HEK293 (cell line): ENCODE data around the gene GNL2.
A peak's percentile ranks its signal among the peaks of the same experiment; 100 is the strongest.

Experiments
- BCL11B ChIP-seq: fragments of 450-650 bp; formaldehyde crosslinking; IDR thresholded peaks from 2 replicates; pipeline ENCODE4 v1.5.1; 2016; ENCODE audit warnings: low read depth, missing biosample characterization, missing genetic modification characterization
- HOXC10 ChIP-seq: sonication (generic); formaldehyde crosslinking; IDR thresholded peaks from 2 replicates; pipeline ENCODE4 v1.8.1; 2023; ENCODE audit warnings: mild to moderate bottlenecking, missing genetic modification reagents
- OSR2 ChIP-seq: fragments of 450-650 bp; formaldehyde crosslinking; IDR thresholded peaks from 2 replicates; pipeline ENCODE4 v1.5.1; 2016; ENCODE audit warnings: missing biosample characterization, missing genetic modification characterization
- PRDM2 ChIP-seq: fragments of 450-650 bp; formaldehyde crosslinking; IDR thresholded peaks from 2 replicates; pipeline ENCODE4 v1.5.1; 2016; ENCODE audit warnings: missing biosample characterization, missing genetic modification characterization, borderline replicate concordance
- PRDM4 ChIP-seq: fragments of 450-650 bp; formaldehyde crosslinking; IDR thresholded peaks from 2 replicates; pipeline ENCODE4 v1.5.1; 2017; ENCODE audit warnings: missing biosample characterization, missing genetic modification characterization
- SETDB1 ChIP-seq: IDR thresholded peaks from one replicate; pipeline ENCODE4 v1.6.1; 2017; ENCODE audit warnings: mild to moderate bottlenecking, low read length, moderate library complexity, mixed read lengths; ENCODE audit not compliant: insufficient read length
- ZBTB26 ChIP-seq: fragments of 450-650 bp; formaldehyde crosslinking; optimal IDR thresholded peaks from 2 replicates; pipeline ENCODE3; 2016; ENCODE audit warnings: missing biosample characterization, mild to moderate bottlenecking, missing genetic modification characterization
- ZBTB44 ChIP-seq: fragments of 450-650 bp; IDR thresholded peaks from 2 replicates; pipeline ENCODE4 v1.5.1; 2018; ENCODE audit warnings: missing biosample characterization, mild to moderate bottlenecking, missing genetic modification characterization
- ZBTB48 ChIP-seq: fragments of 450-650 bp; formaldehyde crosslinking; IDR thresholded peaks from 2 replicates; pipeline ENCODE4 v1.5.1; 2016; ENCODE audit warnings: missing biosample characterization, missing genetic modification characterization
- ZNF114 ChIP-seq: fragments of 450-650 bp; formaldehyde crosslinking; IDR thresholded peaks from 2 replicates; pipeline ENCODE4 v1.5.0; 2017; ENCODE audit warnings: missing biosample characterization, missing genetic modification characterization
- ZNF121 ChIP-seq: fragments of 450-650 bp; formaldehyde crosslinking; IDR thresholded peaks from 2 replicates; pipeline ENCODE4 v1.5.1; 2016; ENCODE audit warnings: missing biosample characterization, missing genetic modification characterization
- ZNF146 ChIP-seq: fragments of 450-650 bp; formaldehyde crosslinking; IDR thresholded peaks from 2 replicates; pipeline ENCODE4 v1.5.1; 2016; ENCODE audit warnings: missing biosample characterization, missing genetic modification characterization
- ZNF157 ChIP-seq: fragments of 450-650 bp; formaldehyde crosslinking; IDR thresholded peaks from 2 replicates; pipeline ENCODE4 v1.5.1; 2016; ENCODE audit warnings: missing biosample characterization, missing genetic modification characterization
- ZNF26 ChIP-seq: fragments of 450-650 bp; formaldehyde crosslinking; IDR thresholded peaks from 2 replicates; pipeline ENCODE4 v1.5.1; 2016; ENCODE audit warnings: missing biosample characterization, missing genetic modification characterization
- ZNF266 ChIP-seq: fragments of 450-650 bp; formaldehyde crosslinking; IDR thresholded peaks from 2 replicates; pipeline ENCODE4 v1.5.1; 2016; ENCODE audit warnings: missing biosample characterization, missing genetic modification characterization, low read depth
- ZNF311 ChIP-seq: fragments of 450-650 bp; formaldehyde crosslinking; IDR thresholded peaks from 2 replicates; pipeline ENCODE4 v1.5.1; 2017; ENCODE audit warnings: missing biosample characterization, missing genetic modification characterization, borderline replicate concordance
- ZNF555 ChIP-seq: fragments of 450-650 bp; formaldehyde crosslinking; conservative IDR thresholded peaks from 2 replicates; pipeline ENCODE4 v1.5.1; 2017; ENCODE audit warnings: missing biosample characterization, mild to moderate bottlenecking, missing genetic modification characterization, inconsistent platforms
- ZNF701 ChIP-seq: fragments of 450-650 bp; formaldehyde crosslinking; IDR thresholded peaks from 2 replicates; pipeline ENCODE4 v1.5.1; 2016; ENCODE audit warnings: missing biosample characterization, missing genetic modification characterization
- ZNF837 ChIP-seq: fragments of 450-650 bp; formaldehyde crosslinking; IDR thresholded peaks from 2 replicates; pipeline ENCODE4 v1.5.1; 2016; ENCODE audit warnings: missing biosample characterization, missing genetic modification characterization
- ZSCAN23 ChIP-seq: fragments of 450-650 bp; formaldehyde crosslinking; IDR thresholded peaks from 2 replicates; pipeline ENCODE4 v1.5.1; 2016; ENCODE audit warnings: missing biosample characterization, missing genetic modification characterization
- TF ChIP-seq, protein P1 (sequence below): fragments of 450-650 bp; formaldehyde crosslinking; IDR thresholded peaks from 2 replicates; pipeline ENCODE4 v1.5.1; 2016; ENCODE audit warnings: missing biosample characterization, missing genetic modification characterization
- TF ChIP-seq, protein P2 (sequence below): fragments of 450-650 bp; formaldehyde crosslinking; IDR thresholded peaks from 2 replicates; pipeline ENCODE4 v1.5.1; 2016; ENCODE audit warnings: missing biosample characterization, missing genetic modification characterization

The GNL2 gene

DNA sequence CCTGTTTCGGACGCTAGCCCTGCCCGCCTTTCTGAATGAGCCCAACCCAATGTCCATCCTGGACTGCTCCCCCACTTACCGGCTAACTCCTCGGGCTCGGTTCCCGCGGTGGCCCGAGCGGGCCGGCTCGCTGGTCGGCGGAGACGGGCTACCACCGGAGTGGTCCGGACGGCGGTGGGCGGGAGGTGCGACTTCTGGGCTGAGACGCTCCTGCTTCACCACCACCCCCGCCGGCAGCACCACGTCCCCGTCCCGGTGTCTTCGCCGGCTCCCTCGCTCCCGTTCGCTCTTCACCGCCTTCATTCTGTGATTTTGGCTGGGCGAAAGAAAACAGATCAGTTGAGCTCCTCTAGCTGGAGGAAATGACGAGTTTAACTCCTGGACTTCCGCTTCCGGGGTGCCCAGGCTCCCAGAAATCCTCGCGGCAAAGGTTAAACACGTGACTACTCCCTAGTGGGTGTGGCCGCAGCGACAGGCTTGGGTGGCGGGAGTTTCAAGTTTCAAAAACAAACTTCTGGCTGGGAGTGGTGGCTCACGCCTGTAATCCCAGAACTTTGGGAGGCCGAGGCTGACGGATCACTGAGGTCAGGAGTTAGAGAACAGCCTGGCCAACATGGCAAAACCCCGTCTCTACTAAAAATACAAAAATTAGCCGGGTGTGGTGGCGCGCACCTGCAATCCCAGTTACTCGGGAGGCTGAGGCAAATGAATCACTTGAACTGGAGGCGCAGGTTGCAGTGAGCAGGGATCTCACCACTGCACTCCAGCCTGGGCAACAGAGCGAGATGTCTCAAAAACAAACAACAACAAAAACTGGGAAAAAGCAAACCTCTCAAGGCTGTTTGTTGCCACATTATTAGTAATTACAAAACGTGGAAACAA lies 41.6 kb downstream of the GNL2 start, which contains the start of gene SNIP1 (continued):
- TF ChIP-seq ZBTB26 (tag by site-specific recombination) (peak; percentile 20), ZSCAN23 (tag by site-specific recombination) (peak; percentile 46; the same call in 1 of the 2 replicates), ZNF837 (tag by site-specific recombination) (no peak), SETDB1 (peak; percentile 99), ZNF266 (no peak; the same call in 1 of the 2 replicates), ZNF26 (no peak), ZNF555 (tag by site-specific recombination) (no peak), ZNF121 (tag by site-specific recombination) (no peak), OSR2 (tag by site-specific recombination) (peak; percentile 16; the same call in 1 of the 2 replicates), PRDM4 (tag by site-specific recombination) (peak; percentile 94), ZBTB48 (tag by site-specific recombination) (no peak), ZBTB44 (tag by site-specific recombination) (no peak), ZNF311 (tag by site-specific recombination) (no peak), ZNF146 (tag by site-specific recombination) (no peak), ZNF157 (tag by site-specific recombination) (0 out of 2 replicates have a peak, but pooled peaks have one; percentile 48), ZNF114 (no peak), HOXC10 (CRISPR knock-in tag) (no peak), PRDM2 (no peak), ZNF701 (tag by site-specific recombination) (no peak), BCL11B (tag by site-specific recombination) (no peak)
- TF ChIP-seq, protein P1, sequence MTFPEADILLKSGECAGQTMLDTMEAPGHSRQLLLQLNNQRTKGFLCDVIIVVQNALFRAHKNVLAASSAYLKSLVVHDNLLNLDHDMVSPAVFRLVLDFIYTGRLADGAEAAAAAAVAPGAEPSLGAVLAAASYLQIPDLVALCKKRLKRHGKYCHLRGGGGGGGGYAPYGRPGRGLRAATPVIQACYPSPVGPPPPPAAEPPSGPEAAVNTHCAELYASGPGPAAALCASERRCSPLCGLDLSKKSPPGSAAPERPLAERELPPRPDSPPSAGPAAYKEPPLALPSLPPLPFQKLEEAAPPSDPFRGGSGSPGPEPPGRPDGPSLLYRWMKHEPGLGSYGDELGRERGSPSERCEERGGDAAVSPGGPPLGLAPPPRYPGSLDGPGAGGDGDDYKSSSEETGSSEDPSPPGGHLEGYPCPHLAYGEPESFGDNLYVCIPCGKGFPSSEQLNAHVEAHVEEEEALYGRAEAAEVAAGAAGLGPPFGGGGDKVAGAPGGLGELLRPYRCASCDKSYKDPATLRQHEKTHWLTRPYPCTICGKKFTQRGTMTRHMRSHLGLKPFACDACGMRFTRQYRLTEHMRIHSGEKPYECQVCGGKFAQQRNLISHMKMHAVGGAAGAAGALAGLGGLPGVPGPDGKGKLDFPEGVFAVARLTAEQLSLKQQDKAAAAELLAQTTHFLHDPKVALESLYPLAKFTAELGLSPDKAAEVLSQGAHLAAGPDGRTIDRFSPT (tag by site-specific recombination) = no peak
- TF ChIP-seq, protein P2, sequence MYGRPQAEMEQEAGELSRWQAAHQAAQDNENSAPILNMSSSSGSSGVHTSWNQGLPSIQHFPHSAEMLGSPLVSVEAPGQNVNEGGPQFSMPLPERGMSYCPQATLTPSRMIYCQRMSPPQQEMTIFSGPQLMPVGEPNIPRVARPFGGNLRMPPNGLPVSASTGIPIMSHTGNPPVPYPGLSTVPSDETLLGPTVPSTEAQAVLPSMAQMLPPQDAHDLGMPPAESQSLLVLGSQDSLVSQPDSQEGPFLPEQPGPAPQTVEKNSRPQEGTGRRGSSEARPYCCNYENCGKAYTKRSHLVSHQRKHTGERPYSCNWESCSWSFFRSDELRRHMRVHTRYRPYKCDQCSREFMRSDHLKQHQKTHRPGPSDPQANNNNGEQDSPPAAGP (tag by site-specific recombination) = no peak; the same call in 1 of the 2 replicates
